Neural progenitor cell (in vitro differentiated cells): ENCODE data around the gene POLN. TPM values are rescaled to one million over a fixed set of nuclear protein-coding genes. Genes with fewer than 3 reads are reported as not detected.

Experiments
- DNase-seq: peaks from one replicate; pipeline ENCODE4 v3.0.0-alpha.2; 2016; ENCODE audit warnings: low spot score
- H2AFZ ChIP-seq: fragments of 200-600 bp; sonication (generic); replicated peaks from 2 replicates; pipeline ENCODE4 v1.6.1; 2016; ENCODE audit warnings: antibody characterized with exemption
- H3F3A ChIP-seq: fragments of 200-600 bp; sonication (generic); 2 replicates; pipeline ENCODE4 v1.6.1; 2016; ENCODE audit warnings: antibody characterized with exemption, low read depth
- H3K27ac ChIP-seq: fragments of 200-600 bp; sonication (generic); 2 replicates; pipeline ENCODE4 v1.5.1; 2016; ENCODE audit warnings: mild to moderate bottlenecking
- H3K27me3 ChIP-seq: fragments of 200-600 bp; sonication (generic); 2 replicates; pipeline ENCODE4 v1.6.1; 2016; ENCODE audit warnings: mild to moderate bottlenecking, moderate library complexity
- H3K36me3 ChIP-seq: fragments of 200-600 bp; sonication (generic); 2 replicates; pipeline ENCODE4 v1.5.1; 2016
- H3K4me1 ChIP-seq: fragments of 200-600 bp; sonication (generic); 2 replicates; pipeline ENCODE4 v1.6.1; 2016; ENCODE audit warnings: mixed run types
- H3K4me2 ChIP-seq: fragments of 200-600 bp; sonication (generic); 2 replicates; pipeline ENCODE4 v1.6.1; 2016
- H3K4me3 ChIP-seq: fragments of 200-600 bp; sonication (generic); 2 replicates; pipeline ENCODE4 v1.5.1; 2016
- H3K79me2 ChIP-seq: fragments of 200-600 bp; sonication (generic); 2 replicates; pipeline ENCODE4 v1.6.1; 2016; ENCODE audit warnings: low read depth
- H3K9ac ChIP-seq: fragments of 200-600 bp; sonication (generic); 2 replicates; pipeline ENCODE4 v1.6.1; 2016
- H3K9me3 ChIP-seq: fragments of 200-600 bp; sonication (generic); 2 replicates; pipeline ENCODE4 v1.5.1; 2016; ENCODE audit warnings: low read depth
- H4K20me1 ChIP-seq: fragments of 200-600 bp; sonication (generic); 2 replicates; pipeline ENCODE4 v1.6.1; 2016; ENCODE audit warnings: low read depth
- H3K27ac Mint-ChIP-seq: 3 replicates; pipeline ENCODE4 v1.8.0; 2021; ENCODE audit warnings: mixed read lengths
- H3K27me3 Mint-ChIP-seq: 2 replicates; pipeline ENCODE4 v1.8.0; 2022; ENCODE audit warnings: low read depth, mild to moderate bottlenecking, inconsistent platforms, moderate library complexity, mixed read lengths; ENCODE audit not compliant: insufficient read depth
- H3K36me3 Mint-ChIP-seq: 3 replicates; pipeline ENCODE4 v1.8.0; 2021; ENCODE audit warnings: mixed read lengths
- H3K4me1 Mint-ChIP-seq: 3 replicates; pipeline ENCODE4 v1.8.0; 2021; ENCODE audit warnings: mixed read lengths
- H3K4me3 Mint-ChIP-seq: 3 replicates; pipeline ENCODE4 v1.8.0; 2021; ENCODE audit warnings: mild to moderate bottlenecking, moderate library complexity, mixed read lengths
- H3K9me3 Mint-ChIP-seq: 3 replicates; pipeline ENCODE4 v1.8.0; 2020; ENCODE audit warnings: mixed read lengths
- EZH2 ChIP-seq: fragments of 200-600 bp; sonication (generic); IDR thresholded peaks from 2 replicates; pipeline ENCODE4 v1.6.1; 2017; ENCODE audit warnings: antibody characterized with exemption, mild to moderate bottlenecking, moderate library complexity
- EZH2phosphoT487 ChIP-seq: fragments of 200-600 bp; sonication (generic); IDR thresholded peaks from 2 replicates; pipeline ENCODE4 v1.6.1; 2017; ENCODE audit warnings: antibody characterized with exemption
- total RNA-seq: library from RNA; depleted of rRNA; stranded (reverse); fragments of >200 nt; gene quantifications from 2 replicates; pipeline ENCODE4 v1.2.3, GENCODE V29; 2015; ENCODE audit warnings: low replicate concordance
- TF ChIP-seq, protein P1 (sequence below): fragments of 200-600 bp; sonication (generic); IDR thresholded peaks from 2 replicates; pipeline ENCODE4 v1.5.1; 2017; ENCODE audit warnings: antibody characterized with exemption, mild to moderate bottlenecking

Gene POLN
- total RNA-seq, 1 donor from 2014 or later = 1.7 TPM

DNA sequence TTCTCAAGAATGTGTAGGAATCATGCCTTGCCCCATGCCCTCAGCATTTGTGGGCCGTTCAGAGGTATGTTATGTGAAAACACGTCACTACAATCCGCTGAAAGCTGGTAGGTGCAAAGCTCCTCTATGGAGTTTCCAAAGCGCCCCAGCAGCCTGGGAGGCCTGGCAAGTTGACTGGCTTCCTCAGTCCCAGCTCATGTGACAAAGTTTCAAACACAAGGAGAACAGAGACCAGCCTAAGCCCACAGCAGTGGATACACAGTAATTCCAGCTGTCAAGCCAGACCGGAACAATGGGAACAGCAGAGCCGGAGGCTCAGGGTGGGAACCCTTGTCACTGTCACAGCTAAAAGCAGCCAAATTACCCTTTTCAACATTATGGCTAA lies 149.3 kb downstream of the POLN start:
- Mint-ChIP-seq H3K27me3 (no peaks in the 10 kb centered on the region), H3K4me3 (no peak overlapping the region), H3K9me3 (peaks cover 17% of the 10 kb centered on the region), H3K36me3 (peaks cover 6% of the 10 kb centered on the region), H3K4me1 (peaks cover 22% of the 10 kb centered on the region), H3K27ac (peak overlapping the region; percentile 39)
- Histone ChIP-seq H3K4me3 (no peak overlapping the region), H3K79me2 (no peaks in the 10 kb centered on the region), H3K4me1 (peaks cover 4% of the 10 kb centered on the region), H3K4me2 (no peak overlapping the region), H4K20me1 (no peaks in the 10 kb centered on the region), H3K27ac (no peak overlapping the region), H3K9ac (no peak overlapping the region), H3K36me3 (no peaks in the 10 kb centered on the region), H3K27me3 (peaks cover 12% of the 10 kb centered on the region), H3K9me3 (no peaks in the 10 kb centered on the region), H2AFZ (no peak overlapping the region), H3F3A (no peaks in the 10 kb centered on the region)
- DNase-seq = peak; percentile 49
- TF ChIP-seq, protein P1, sequence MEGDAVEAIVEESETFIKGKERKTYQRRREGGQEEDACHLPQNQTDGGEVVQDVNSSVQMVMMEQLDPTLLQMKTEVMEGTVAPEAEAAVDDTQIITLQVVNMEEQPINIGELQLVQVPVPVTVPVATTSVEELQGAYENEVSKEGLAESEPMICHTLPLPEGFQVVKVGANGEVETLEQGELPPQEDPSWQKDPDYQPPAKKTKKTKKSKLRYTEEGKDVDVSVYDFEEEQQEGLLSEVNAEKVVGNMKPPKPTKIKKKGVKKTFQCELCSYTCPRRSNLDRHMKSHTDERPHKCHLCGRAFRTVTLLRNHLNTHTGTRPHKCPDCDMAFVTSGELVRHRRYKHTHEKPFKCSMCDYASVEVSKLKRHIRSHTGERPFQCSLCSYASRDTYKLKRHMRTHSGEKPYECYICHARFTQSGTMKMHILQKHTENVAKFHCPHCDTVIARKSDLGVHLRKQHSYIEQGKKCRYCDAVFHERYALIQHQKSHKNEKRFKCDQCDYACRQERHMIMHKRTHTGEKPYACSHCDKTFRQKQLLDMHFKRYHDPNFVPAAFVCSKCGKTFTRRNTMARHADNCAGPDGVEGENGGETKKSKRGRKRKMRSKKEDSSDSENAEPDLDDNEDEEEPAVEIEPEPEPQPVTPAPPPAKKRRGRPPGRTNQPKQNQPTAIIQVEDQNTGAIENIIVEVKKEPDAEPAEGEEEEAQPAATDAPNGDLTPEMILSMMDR = no peak
- TF ChIP-seq EZH2phosphoT487 = no peak
- TF ChIP-seq EZH2 = no peak

GRCh38 chr4:2091990-2092668 lies 149.8 kb downstream of the POLN start:
- no peak overlapping the region for H2AFZ ChIP-seq
- TF ChIP-seq EZH2 = no peak
- TF ChIP-seq, protein P1 = no peak
- no peak for TF ChIP-seq EZH2phosphoT487
- H3K4me1 ChIP-seq = peaks cover 4% of the 10 kb centered on the region
- Mint-ChIP-seq H3K9me3 (peaks cover 19% of the 10 kb centered on the region), H3K27ac (peak overlapping the region; percentile 39), H3K4me1 (peaks cover 22% of the 10 kb centered on the region), H3K27me3 (no peaks in the 10 kb centered on the region), H3K4me3 (no peak overlapping the region), H3K36me3 (peaks cover 6% of the 10 kb centered on the region)
- H3K27ac ChIP-seq = no peak overlapping the region
- H3K36me3 ChIP-seq = no peaks in the 10 kb centered on the region
- H3K4me3 ChIP-seq = no peak overlapping the region
- DNase-seq = no peak
- no peaks in the 10 kb centered on the region for H3K79me2 ChIP-seq
- peaks cover 12% of the 10 kb centered on the region for H3K27me3 ChIP-seq
- no peak overlapping the region for H3K4me2 ChIP-seq
- no peaks in the 10 kb centered on the region for H3F3A ChIP-seq
- no peaks in the 10 kb centered on the region for H4K20me1 ChIP-seq
- H3K9me3 ChIP-seq = no peaks in the 10 kb centered on the region
- H3K9ac ChIP-seq = no peak overlapping the region

DNA sequence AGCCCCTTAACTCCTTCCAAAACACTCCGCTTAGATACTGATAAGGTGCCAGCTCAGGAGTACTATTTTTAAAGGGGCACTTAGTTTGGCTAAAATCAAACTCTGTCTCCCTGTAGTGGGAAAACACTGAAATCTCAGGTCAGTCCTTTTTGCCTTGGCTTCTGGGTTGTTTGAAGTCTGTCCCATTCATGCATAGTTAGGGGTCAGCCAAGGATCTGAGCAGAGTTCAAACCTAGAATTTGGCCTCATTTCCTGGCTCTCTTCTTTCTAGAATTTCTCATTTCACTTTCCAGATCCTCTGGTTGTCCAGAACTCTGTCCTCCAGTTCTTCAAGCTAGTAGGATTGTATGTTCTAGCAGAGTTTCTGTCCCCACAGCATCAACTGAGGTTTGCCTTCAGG lies 151.3 kb downstream of the POLN start:
- Histone ChIP-seq H3K9ac (no peak overlapping the region), H3K27me3 (peaks cover 12% of the 10 kb centered on the region), H3K9me3 (no peaks in the 10 kb centered on the region), H3K27ac (no peak overlapping the region), H2AFZ (no peak overlapping the region), H3K79me2 (no peaks in the 10 kb centered on the region), H3K4me1 (peaks cover 4% of the 10 kb centered on the region), H4K20me1 (no peaks in the 10 kb centered on the region), H3K36me3 (no peaks in the 10 kb centered on the region), H3K4me2 (no peak overlapping the region), H3F3A (no peaks in the 10 kb centered on the region), H3K4me3 (no peak overlapping the region)
- no peak overlapping the region for H3K27ac Mint-ChIP-seq
- TF ChIP-seq EZH2 (no peak), EZH2phosphoT487 (no peak)
- TF ChIP-seq, protein P1 = no peak
- peaks cover 2% of the 10 kb centered on the region for H3K36me3 Mint-ChIP-seq
- H3K9me3 Mint-ChIP-seq = peaks cover 10% of the 10 kb centered on the region
- no peak overlapping the region for H3K4me3 Mint-ChIP-seq
- peaks cover 3% of the 10 kb centered on the region for H3K27me3 Mint-ChIP-seq
- no peak for DNase-seq
- H3K4me1 Mint-ChIP-seq = peaks cover 22% of the 10 kb centered on the region
